ENCODE data around the gene SMCO1. TPM values are rescaled to one million over a fixed set of nuclear protein-coding genes. Genes with fewer than 3 reads are reported as not detected.

SMCO1 gene, protein sequence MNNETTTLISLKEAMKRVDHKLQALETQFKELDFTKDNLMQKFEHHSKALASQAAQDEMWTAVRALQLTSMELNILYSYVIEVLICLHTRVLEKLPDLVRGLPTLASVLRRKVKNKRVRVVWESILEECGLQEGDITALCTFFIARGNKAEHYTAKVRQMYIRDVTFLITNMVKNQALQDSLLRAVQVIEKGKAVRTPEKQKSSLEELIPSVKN
- not detected for total RNA-seq
- polyA plus RNA-seq (2013, experiment 1 of 2): not detected
- 0.03 TPM for polyA plus RNA-seq (2013, experiment 2 of 2)
- 0 to 0.12 (median 0) reads per million in 172 experiments for total RNA-seq

DNA sequence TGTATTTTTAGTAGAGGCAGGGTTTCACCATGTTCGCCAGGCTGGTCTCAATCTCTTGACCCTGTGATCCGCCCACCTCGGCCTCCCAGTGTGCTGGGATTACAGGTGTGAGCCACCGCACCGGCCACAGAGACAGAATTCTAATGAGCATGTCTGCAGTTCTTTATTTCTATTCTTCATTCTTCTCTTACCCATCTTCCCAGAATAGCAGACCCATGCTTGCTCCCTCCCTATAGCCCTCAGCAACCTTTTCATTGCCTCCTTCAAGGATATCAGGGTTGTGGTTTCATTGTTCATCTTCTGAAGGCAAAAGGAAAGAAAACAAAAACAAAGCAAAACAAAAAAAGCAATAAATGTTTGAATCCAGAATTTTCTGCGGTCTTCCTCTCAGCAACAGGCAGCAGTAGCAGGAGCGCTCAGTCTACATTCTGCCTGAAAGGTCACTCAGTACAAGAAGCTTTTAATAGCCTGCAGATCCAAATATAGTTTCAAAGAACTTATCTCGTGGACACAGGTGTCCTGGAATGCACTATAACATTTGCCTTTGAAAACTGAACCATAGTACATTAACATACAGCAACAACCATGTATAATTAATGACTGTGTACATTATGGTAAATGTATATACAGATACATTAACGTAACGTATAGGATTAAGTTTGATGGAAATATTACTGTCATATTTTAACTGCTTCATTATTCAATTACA lies at the start of gene SMCO1:
Gene SMCO1, minus strand, starts transcription at position 434 of the 709 bp plus-strand sequence. Its CDS starts 137 bp downstream, at position 297.
- Mint-ChIP-seq H3K27ac (no peak within 1 kb of the TSS), H3K4me1 (ENCODE audit: low read depth) (no peaks in the 10 kb centered on the region), H3K36me3 (ENCODE audit: low read depth) (peaks cover 7% of the 10 kb centered on the region), H3K9me3 (peaks cover 6% of the 10 kb centered on the region), H3K27me3 (peaks cover 4% of the 10 kb centered on the region), H3K4me3 (no peak within 1 kb of the TSS)
- no peaks in the 10 kb centered on the region for H3K36me3 ChIP-seq (ENCODE audit: insufficient read depth, low read length)
- no peak for ATAC-seq (ENCODE audit: poor library complexity)
- no peaks in the 10 kb centered on the region for H3K27me3 ChIP-seq (ENCODE audit: control insufficient read depth in 1 of 2, insufficient read depth in 2 of 2, low read length in 2 of 2)
- H3K4me1 ChIP-seq (ENCODE audit: insufficient read depth, low read length): no peaks in the 10 kb centered on the region
- ChIA-PET POLR2A (no interaction called here), CTCF (interaction anchor here (1.2 kb wide), 1 partner anchor 29 kb away, joined by 3 read pairs; no protein-coding TSS in a partner anchor)
- intact Hi-C loops (cut with DNase I, micrococcal nuclease): no loop called here
- H3K9me3 ChIP-seq (ENCODE audit: control insufficient read depth in 1 of 2, insufficient read depth in 1 of 2, low read length in 2 of 2): peaks cover 21 to 36% of the 10 kb centered on the region in 2 experiments
- DNase-seq: no peak
- no peak within 1 kb of the TSS for H3K27ac ChIP-seq (ENCODE audit: low read depth in 1 of 2, low read length in 2 of 2)
- TF ChIP-seq, protein P1, sequence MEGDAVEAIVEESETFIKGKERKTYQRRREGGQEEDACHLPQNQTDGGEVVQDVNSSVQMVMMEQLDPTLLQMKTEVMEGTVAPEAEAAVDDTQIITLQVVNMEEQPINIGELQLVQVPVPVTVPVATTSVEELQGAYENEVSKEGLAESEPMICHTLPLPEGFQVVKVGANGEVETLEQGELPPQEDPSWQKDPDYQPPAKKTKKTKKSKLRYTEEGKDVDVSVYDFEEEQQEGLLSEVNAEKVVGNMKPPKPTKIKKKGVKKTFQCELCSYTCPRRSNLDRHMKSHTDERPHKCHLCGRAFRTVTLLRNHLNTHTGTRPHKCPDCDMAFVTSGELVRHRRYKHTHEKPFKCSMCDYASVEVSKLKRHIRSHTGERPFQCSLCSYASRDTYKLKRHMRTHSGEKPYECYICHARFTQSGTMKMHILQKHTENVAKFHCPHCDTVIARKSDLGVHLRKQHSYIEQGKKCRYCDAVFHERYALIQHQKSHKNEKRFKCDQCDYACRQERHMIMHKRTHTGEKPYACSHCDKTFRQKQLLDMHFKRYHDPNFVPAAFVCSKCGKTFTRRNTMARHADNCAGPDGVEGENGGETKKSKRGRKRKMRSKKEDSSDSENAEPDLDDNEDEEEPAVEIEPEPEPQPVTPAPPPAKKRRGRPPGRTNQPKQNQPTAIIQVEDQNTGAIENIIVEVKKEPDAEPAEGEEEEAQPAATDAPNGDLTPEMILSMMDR (IDR thresholded peaks at IDR 0.05): no peak
- no peak within 1 kb of the TSS for H3K4me3 ChIP-seq (ENCODE audit: low read length)

DNA sequence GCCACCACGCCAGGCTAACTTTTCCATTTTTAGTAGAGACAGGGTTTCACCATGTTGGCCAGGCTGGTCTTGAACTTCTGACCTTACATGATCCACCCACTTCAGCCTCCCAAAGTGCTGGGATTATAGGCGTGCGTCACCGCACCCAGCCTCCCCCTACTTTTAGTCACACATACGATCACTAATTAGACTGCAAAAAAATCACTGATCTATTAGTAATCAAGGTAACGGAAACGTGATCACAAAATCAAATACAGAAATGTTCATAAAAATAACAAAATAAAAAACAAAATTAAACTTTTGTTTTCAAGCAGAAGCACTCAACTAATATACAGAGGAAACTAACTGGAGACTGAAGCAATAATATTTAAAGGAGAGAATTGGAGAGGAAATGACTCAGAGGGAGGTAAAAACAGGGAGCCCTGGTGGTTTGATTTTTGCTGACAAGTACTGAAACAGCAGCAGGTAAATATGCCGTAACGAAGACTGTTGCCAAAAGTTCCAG lies 48.6 kb upstream of the SMCO1 start:
- peaks cover 62% of the 10 kb centered on the region for H3K4me1 Mint-ChIP-seq (ENCODE audit: low read depth)
- Histone ChIP-seq H3K4me3 (ENCODE audit: low read length) (peak overlapping the region; percentile 22), H3K27me3 (ENCODE audit: control insufficient read depth in 1 of 2, insufficient read depth in 2 of 2, low read length in 2 of 2) (no peaks in the 10 kb centered on the region), H3K9me3 (ENCODE audit: control insufficient read depth in 1 of 2, insufficient read depth in 1 of 2, low read length in 2 of 2) (no peaks in the 10 kb centered on the region), H3K4me1 (ENCODE audit: insufficient read depth, low read length) (peaks cover 32% of the 10 kb centered on the region), H3K36me3 (ENCODE audit: insufficient read depth, low read length) (peaks cover 28% of the 10 kb centered on the region), H3K27ac (ENCODE audit: low read depth in 1 of 2, low read length in 2 of 2) (peak overlapping the region in 1 of 2 donors; percentile 71)
- H3K27me3 Mint-ChIP-seq: no peaks in the 10 kb centered on the region
- intact Hi-C loops (cut with DNase I, micrococcal nuclease): no loop called here
- peaks cover 63% of the 10 kb centered on the region for H3K36me3 Mint-ChIP-seq (ENCODE audit: low read depth)
- TF ChIP-seq, protein P1 (IDR thresholded peaks at IDR 0.05): no peak
- H3K9me3 Mint-ChIP-seq: no peaks in the 10 kb centered on the region
- DNase-seq (peak in 8 of 14 experiments; percentile 5 to 78 (median 36)), ATAC-seq (ENCODE audit: poor library complexity) (no peak)
- H3K4me3 Mint-ChIP-seq: peak overlapping the region; percentile 81
- peak overlapping the region; percentile 88 for H3K27ac Mint-ChIP-seq
- ChIA-PET POLR2A (interaction anchor here (0.8 kb wide), 1 partner anchor 34 kb away, joined by 3 read pairs; no protein-coding TSS in a partner anchor), CTCF (no interaction called here)

DNA sequence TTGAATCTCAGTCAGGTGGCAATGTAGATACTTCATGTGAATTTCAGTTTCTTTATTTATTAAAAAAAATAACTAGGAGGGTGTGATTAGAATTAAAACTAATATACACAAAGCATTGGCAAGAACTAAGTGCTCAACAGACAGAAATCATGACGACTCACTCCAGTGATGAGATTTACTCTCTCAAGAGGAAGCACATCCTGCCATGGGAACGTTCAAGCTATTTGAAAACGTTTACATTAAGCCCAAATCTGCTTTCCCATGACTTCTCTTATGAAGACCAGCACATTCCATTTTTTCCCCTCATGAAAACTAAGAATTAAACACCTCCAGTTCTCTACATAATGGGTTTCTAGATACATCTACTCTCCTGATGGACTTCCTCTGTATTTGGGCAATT lies 44.7 kb upstream of the SMCO1 start:
- Histone ChIP-seq H3K4me3 (ENCODE audit: low read length) (no peak overlapping the region), H3K27ac (ENCODE audit: low read depth in 1 of 2, low read length in 2 of 2) (no peak overlapping the region), H3K9me3 (ENCODE audit: control insufficient read depth in 1 of 2, insufficient read depth in 1 of 2, low read length in 2 of 2) (no peaks in the 10 kb centered on the region), H3K27me3 (ENCODE audit: control insufficient read depth in 1 of 2, insufficient read depth in 2 of 2, low read length in 2 of 2) (no peaks in the 10 kb centered on the region), H3K36me3 (ENCODE audit: insufficient read depth, low read length) (peaks cover 26% of the 10 kb centered on the region), H3K4me1 (ENCODE audit: insufficient read depth, low read length) (peaks cover 22% of the 10 kb centered on the region)
- intact Hi-C loops (cut with DNase I, micrococcal nuclease): no loop called here
- H3K27ac Mint-ChIP-seq: no peak overlapping the region
- TF ChIP-seq, protein P1 (IDR thresholded peaks at IDR 0.05): no peak
- ATAC-seq (ENCODE audit: poor library complexity): no peak
- ChIA-PET POLR2A (no interaction called here), CTCF (no interaction called here)
- peaks cover 61% of the 10 kb centered on the region for H3K36me3 Mint-ChIP-seq (ENCODE audit: low read depth)
- DNase-seq: peak in 1 of 14 experiments; percentile 33
- H3K4me1 Mint-ChIP-seq (ENCODE audit: low read depth): peaks cover 46% of the 10 kb centered on the region
- H3K4me3 Mint-ChIP-seq: no peak overlapping the region
- no peaks in the 10 kb centered on the region for H3K9me3 Mint-ChIP-seq
- no peaks in the 10 kb centered on the region for H3K27me3 Mint-ChIP-seq
